ENCODE measurements around the gene RIPOR2.

The RIPOR2 gene

DNA sequence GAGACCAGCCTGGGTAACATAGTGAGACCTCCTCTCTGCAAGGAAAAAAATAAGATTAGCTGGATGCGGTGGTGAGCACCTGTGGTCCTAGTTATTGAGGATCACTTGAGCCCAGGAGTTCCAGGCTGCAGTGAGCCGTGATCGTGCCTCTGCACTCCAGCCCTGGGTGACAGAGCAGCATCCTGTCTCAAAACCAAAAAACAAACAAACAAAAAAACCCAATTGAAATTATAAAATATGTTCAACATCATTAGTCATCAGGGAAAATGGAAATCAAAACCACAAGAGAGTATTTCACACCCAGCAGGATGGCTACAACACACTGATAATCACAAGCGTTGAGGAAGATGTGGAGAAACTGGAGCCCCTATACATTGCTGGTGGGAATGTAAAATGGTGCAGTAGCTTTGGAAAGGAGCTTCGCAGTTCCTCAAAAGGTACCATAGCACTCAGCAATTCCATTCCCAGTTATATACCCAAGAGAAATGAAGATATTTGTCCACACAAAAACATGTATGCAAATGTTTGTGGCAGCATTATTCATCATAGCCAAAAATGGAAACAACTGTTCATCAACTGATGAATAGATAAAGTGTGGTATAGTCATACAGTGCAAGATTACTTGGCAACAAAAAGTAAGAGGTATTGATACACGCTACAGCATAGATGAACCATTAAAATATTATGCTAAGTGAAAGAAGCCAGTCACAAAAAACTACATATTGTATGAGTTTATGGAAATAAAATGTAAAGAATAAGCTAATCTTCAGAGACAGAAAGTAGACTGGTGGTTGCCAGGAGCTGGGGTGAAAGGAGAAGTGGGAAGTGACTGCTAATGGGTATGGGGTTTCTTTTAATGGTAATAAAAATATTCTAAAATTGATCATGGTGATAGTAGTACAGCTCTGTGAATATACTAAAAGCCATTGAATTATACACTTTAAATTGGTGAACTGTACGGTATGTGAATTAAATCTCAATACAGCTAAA, 38.7 kb upstream of the RIPOR2 start:
- no peak overlapping the region for H3K4me3 ChIP-seq
- H3K27ac ChIP-seq = peak overlapping the region in 3 of 11 experiments; percentile 22 to 70 (median 44); a peak in 6 of 22 replicates
- H3K4me2 ChIP-seq = peak overlapping the region in 7 of 11 experiments; percentile 15 to 69 (median 52); a peak in 12 of 22 replicates
- H3K9ac ChIP-seq = 0 out of 22 replicates have a peak overlapping the region, but pooled peaks of 1 of the 11 experiments have one; percentile 8
- no peaks in the 10 kb centered on the region for H3K27me3 ChIP-seq
- no peaks in the 10 kb centered on the region for H3K9me3 ChIP-seq (replicated peaks in 1 of 11)
- no peaks in the 10 kb centered on the region for H3K36me3 ChIP-seq
- H4K20me1 ChIP-seq = no peaks in the 10 kb centered on the region
- H3K4me1 ChIP-seq = peaks cover 0 to 33% (median 13%) of the 10 kb centered on the region in 10 experiments; a peak in 15 of 20 replicates
- no peak for TF ChIP-seq Cebpa-rat (IDR thresholded peaks at IDR 0.05)

DNA sequence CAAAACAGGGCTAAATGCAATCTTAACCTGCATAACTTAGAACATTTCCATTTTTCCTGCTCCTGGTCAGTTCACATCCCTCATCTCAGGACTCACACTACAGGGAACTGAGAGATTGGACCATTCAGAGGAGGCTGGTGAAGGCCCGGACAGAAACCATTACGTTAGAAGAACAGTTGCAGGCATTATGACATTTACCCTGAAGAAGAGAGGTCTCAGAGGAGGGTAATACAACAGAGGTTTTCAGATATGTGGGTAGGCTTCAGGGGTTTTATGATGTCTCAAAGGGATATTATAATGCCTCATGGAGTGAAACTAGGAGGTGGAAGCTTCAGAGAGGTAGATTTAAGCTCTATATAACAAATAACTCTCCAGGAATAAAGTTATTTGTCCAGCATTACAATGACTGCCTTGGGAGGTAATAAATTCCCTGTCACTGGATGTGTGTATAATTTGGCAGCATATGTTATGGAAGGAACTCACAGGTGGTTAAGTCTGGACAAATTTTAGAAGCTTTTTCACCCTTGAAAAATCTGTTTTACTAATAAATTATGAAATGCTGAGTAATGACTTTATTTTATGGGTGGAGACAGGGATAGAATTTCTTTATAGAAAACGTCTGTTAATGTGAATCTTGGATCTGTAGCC, 36.7 kb upstream of the RIPOR2 start:
- Histone ChIP-seq H4K20me1 (no peaks in the 10 kb centered on the region), H3K9me3 (replicated peaks in 1 of 11) (no peaks in the 10 kb centered on the region), H3K9ac (no peak overlapping the region), H3K4me2 (no peak overlapping the region), H3K27ac (no peak overlapping the region), H3K27me3 (no peaks in the 10 kb centered on the region), H3K4me1 (peaks cover 0 to 22% (median 13%) of the 10 kb centered on the region in 10 experiments; a peak in 15 of 20 replicates), H3K4me3 (no peak overlapping the region), H3K36me3 (no peaks in the 10 kb centered on the region)
- TF ChIP-seq Cebpa-rat (IDR thresholded peaks at IDR 0.05) = no peak

DNA sequence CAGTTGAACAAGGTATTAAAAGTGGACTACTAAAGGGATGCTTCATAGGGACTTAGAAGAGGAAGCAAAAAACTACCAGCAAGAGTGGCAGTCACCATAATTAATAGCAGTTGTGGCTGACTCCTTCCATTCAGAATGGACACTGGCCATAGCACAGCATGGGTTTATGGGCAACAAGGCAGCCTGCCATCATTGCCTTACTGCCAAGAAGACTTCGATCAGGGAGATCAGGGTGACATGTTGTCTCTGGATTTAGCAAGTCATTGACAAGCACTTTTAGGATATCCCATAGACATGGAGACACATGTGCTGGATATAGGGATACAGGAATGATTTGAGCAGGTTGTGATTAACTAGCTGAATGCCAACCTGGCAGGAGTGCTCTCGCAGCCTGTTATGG, 35.3 kb upstream of the RIPOR2 start:
- no peaks in the 10 kb centered on the region for H3K27me3 ChIP-seq
- peak overlapping the region in 2 of 11 experiments; percentile 6 to 14; a peak in 2 of 22 replicates for H3K4me2 ChIP-seq
- TF ChIP-seq Cebpa-rat (IDR thresholded peaks at IDR 0.05) = no peak
- no peaks in the 10 kb centered on the region for H3K36me3 ChIP-seq
- peaks cover 0 to 22% (median 13%) of the 10 kb centered on the region in 10 experiments; a peak in 15 of 20 replicates for H3K4me1 ChIP-seq
- no peaks in the 10 kb centered on the region for H3K9me3 ChIP-seq (replicated peaks in 1 of 11)
- no peaks in the 10 kb centered on the region for H4K20me1 ChIP-seq
- no peak overlapping the region for H3K9ac ChIP-seq
- H3K4me3 ChIP-seq = no peak overlapping the region
- H3K27ac ChIP-seq = no peak overlapping the region

DNA sequence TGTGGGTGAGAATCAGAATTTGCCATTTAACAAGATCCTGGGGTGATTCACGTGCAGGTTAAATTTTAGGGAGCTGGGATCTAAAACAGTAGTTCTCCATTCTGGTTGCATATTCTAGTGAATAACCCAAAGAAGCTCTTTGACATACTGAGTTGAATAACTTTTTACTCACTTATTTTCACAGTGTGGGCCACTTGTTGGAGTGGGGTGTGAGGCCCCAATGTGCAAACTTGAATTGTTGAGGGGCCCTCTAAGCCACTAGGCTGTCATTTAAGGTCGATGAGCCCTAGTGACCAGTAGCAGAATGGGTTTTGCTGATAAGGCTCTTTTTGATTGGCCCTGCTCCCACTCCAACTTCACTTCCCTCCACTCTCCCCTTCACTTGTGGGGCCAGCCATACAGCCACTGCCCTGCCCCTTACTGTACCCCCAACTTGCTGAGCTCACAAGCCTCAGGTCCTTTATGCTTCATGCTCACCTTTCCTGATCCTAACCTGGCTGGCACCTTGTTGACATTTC, 33.6 kb upstream of the RIPOR2 start:
- Histone ChIP-seq H3K9ac (no peak overlapping the region), H4K20me1 (no peaks in the 10 kb centered on the region), H3K36me3 (no peaks in the 10 kb centered on the region), H3K4me2 (peak overlapping the region in 1 of 11 experiments; percentile 41; a peak in 2 of 22 replicates), H3K4me3 (no peak overlapping the region), H3K9me3 (replicated peaks in 1 of 11) (peaks cover 0 to 4% (median 0%) of the 10 kb centered on the region in 11 experiments; a peak in 1 of 22 replicates), H3K27ac (no peak overlapping the region), H3K27me3 (no peaks in the 10 kb centered on the region), H3K4me1 (peaks cover 0 to 10% (median 7%) of the 10 kb centered on the region in 10 experiments; a peak in 15 of 20 replicates)
- no peak for TF ChIP-seq Cebpa-rat (IDR thresholded peaks at IDR 0.05)

DNA sequence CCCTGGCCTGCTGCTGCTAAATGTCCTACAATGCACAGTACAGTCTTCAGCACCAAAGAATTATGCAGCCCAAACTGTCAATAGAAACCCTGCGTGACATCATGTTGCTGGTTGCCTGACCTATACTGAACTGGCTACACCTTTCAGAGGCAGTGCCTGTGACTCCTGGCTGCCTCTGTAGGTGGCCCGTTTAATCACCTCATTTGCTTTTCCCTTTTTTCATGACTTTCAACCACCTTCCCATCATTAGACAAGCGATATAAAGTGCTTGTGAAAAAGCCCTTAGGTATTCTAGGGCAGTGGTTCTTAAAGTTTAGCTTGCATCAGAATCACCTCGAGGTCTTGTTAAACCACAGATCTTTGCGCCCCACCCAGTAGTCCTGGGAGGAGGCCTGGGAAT, 33.0 kb upstream of the RIPOR2 start:
- Histone ChIP-seq H3K36me3 (no peaks in the 10 kb centered on the region), H4K20me1 (no peaks in the 10 kb centered on the region)
- no peak for TF ChIP-seq Cebpa-rat (IDR thresholded peaks at IDR 0.05)

DNA sequence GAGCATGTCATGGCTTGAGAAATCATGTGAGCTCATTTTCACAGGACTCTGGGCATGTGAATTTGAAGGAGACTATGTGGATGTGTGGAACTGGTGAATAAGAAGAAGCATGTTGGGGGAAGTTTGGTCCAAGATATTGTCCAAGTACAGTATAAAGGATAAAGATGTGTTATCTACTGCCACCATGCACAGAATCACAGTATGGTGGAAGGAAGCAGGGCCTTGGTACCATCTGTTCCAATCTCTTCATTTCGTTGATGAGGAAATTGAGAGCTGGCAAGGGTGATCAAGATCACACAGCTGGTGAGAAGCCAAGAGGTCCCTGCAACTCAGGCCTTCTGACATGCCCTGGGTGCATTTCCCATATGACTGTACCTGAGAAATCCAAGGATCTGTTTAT, 31.5 kb upstream of the RIPOR2 start:
- Histone ChIP-seq H3K36me3 (no peaks in the 10 kb centered on the region), H3K27me3 (no peaks in the 10 kb centered on the region), H3K9ac (no peak overlapping the region), H3K4me1 (peaks cover 0 to 6% (median 0%) of the 10 kb centered on the region in 10 experiments; a peak in 2 of 20 replicates), H3K4me2 (no peak overlapping the region), H3K9me3 (replicated peaks in 1 of 11) (peaks cover 0 to 4% (median 0%) of the 10 kb centered on the region in 11 experiments; a peak in 1 of 22 replicates), H3K27ac (no peak overlapping the region), H3K4me3 (no peak overlapping the region), H4K20me1 (no peaks in the 10 kb centered on the region)
- no peak for TF ChIP-seq Cebpa-rat (IDR thresholded peaks at IDR 0.05)

More for the DNA sequence above, 33.0 kb upstream of the RIPOR2 start:
- H3K27me3 ChIP-seq = no peaks in the 10 kb centered on the region
- H3K9ac ChIP-seq = no peak overlapping the region
- H3K4me2 ChIP-seq = no peak overlapping the region
- H3K9me3 ChIP-seq (replicated peaks in 1 of 11) = peaks cover 0 to 4% (median 0%) of the 10 kb centered on the region in 11 experiments; a peak in 1 of 22 replicates
- no peak overlapping the region for H3K27ac ChIP-seq
- peaks cover 0 to 6% (median under 1%) of the 10 kb centered on the region in 10 experiments; a peak in 10 of 20 replicates for H3K4me1 ChIP-seq
- no peak overlapping the region for H3K4me3 ChIP-seq

DNA sequence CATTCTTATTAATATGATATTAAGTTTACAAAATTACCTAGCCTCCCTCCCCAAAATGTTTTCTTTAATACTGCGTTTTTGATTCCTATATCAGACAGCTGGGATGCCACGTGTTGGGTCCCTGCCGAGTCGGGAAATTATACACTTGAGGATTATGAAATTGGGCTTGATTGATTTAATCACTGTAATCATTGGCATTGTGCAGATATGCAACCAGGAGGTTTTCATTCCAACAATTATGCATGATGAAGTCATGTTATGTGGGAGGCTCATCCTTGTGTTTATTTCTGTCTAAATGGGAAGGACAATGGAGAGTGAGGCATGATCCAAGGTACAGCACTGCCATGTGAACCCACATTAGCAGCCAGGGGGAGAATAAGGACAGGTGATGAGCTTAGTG, 30.6 kb upstream of the RIPOR2 start:
- no peak overlapping the region for H3K27ac ChIP-seq
- no peaks in the 10 kb centered on the region for H3K36me3 ChIP-seq
- no peak for TF ChIP-seq Cebpa-rat (IDR thresholded peaks at IDR 0.05)
- H3K9me3 ChIP-seq (replicated peaks in 1 of 11) = peaks cover 0 to 4% (median 0%) of the 10 kb centered on the region in 11 experiments; a peak in 1 of 22 replicates
- H3K9ac ChIP-seq = no peak overlapping the region
- no peak overlapping the region for H3K4me2 ChIP-seq
- peaks cover 0 to 3% (median 0%) of the 10 kb centered on the region in 10 experiments; a peak in 6 of 20 replicates for H3K4me1 ChIP-seq
- H4K20me1 ChIP-seq = no peaks in the 10 kb centered on the region
- no peak overlapping the region for H3K4me3 ChIP-seq
- H3K27me3 ChIP-seq = no peaks in the 10 kb centered on the region

DNA sequence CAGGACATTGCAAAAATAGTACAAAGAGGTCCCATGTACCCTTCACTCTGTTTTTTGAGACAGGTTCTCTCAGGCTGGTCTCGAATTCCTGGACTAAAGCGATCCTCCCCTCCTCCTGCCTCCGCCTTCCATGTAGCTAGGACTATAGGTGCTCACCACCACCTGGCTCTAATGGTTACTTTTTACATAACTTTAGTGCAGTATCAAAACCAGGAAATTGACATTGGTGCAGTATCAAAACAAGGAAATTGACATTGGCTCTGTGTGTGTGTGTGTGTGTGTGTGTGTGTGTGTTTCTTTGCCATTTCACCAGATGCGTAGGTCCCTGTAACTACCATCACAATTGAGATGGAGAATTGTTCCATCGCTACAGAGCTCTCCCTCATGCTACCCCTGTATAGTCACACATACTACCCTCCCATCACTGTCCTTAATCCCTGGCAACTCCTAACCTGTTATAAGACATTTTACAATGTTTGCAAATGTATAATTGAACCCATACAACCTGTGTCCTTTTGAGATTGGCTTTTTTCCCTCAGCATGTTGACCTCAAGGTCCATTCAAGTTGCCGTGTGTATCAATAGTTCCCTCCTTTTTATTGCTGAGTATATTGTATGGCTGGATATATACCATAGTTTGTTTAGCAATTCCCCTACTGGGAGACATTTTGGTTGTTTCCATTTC, 28.3 kb upstream of the RIPOR2 start:
- peaks cover 6 to 24% (median 20%) of the 10 kb centered on the region in 10 experiments for H3K4me1 ChIP-seq
- H3K9ac ChIP-seq = no peak overlapping the region
- H3K36me3 ChIP-seq = no peaks in the 10 kb centered on the region
- no peak overlapping the region for H3K4me3 ChIP-seq
- peaks cover 0 to 12% (median 7%) of the 10 kb centered on the region in 11 experiments; a peak in 8 of 22 replicates for H3K9me3 ChIP-seq (replicated peaks in 1 of 11)
- H3K27me3 ChIP-seq = no peaks in the 10 kb centered on the region
- no peak for TF ChIP-seq Cebpa-rat (IDR thresholded peaks at IDR 0.05)
- no peak overlapping the region for H3K4me2 ChIP-seq
- no peak overlapping the region for H3K27ac ChIP-seq
- no peaks in the 10 kb centered on the region for H4K20me1 ChIP-seq
